ENCODE measurements around the gene ERMP1.

DNA sequence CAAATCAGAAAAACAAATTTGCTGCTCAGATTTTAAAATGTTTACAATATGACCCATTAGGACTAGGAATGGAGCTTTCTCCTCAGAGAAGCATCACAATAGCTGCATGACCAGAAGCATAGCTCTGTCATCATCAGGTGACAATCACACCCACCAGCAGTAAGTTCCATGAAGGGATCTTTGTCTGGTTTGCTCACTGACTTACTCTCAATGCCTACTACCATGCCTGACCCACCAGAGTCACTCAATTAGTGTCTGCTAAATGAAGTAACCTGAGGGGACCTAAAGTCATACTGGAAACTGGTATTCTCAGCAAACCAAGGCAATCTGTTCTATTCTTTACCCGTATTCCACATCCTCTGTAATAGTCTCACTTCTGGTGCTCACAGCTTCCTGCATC lies 7.7 kb downstream of the ERMP1 start:
- TF ChIP-seq POLR2A (IDR thresholded peaks at IDR 0.05; ENCODE audit: low read length) (no peak), GATA1 (IDR thresholded peaks at IDR 0.05; ENCODE audit: low read depth, low read length) (no peak)

All from erythroblast (primary cell).